ENCODE measurements around the gene RETSAT. TPM values are rescaled to one million over a fixed set of nuclear protein-coding genes. Genes with fewer than 3 reads are reported as not detected.
A peak's percentile ranks its signal among the peaks of the same experiment; 100 is the strongest.

Gene RETSAT
- total and polyA plus RNA-seq, 2 of the 13 experiments (the other 11 are each of a cell fraction or from before 2014, with no cell fraction given) = 46.7 to 61.0 TPM

GRCh38 chr2:85355073-85355410 lies 714 bp upstream of the RETSAT start:
- FAIRE-seq = no peak
- Histone ChIP-seq H3K9me3 (ENCODE audit: low read length) (no peaks in the 10 kb centered on the region), H3K9ac (ENCODE audit: insufficient read depth, low read depth, low read length) (peak overlapping the region; percentile 89), H3K36me3 (replicated peaks in 1 of 2; ENCODE audit: control insufficient read depth in 1 of 2, insufficient read depth in 2 of 2, low read length in 2 of 2) (peaks cover 12 to 21% of the 10 kb centered on the region in 2 experiments), H3K27me3 (ENCODE audit: control insufficient read depth in 1 of 2, insufficient read depth in 2 of 2, low read length in 2 of 2) (no peaks in the 10 kb centered on the region; a peak in 1 of 5 replicates), H3K27ac (ENCODE audit: extremely low read length, insufficient read depth, low read length) (peak overlapping the region; percentile 56), H3K4me2 (ENCODE audit: low read depth, low read length) (peak overlapping the region; percentile 80), H3K4me1 (ENCODE audit: insufficient read depth, low read length) (peaks cover 33% of the 10 kb centered on the region), H3K79me2 (ENCODE audit: insufficient read depth, low read length) (peaks cover 35% of the 10 kb centered on the region), H3K4me3 (replicated peaks in 1 of 3; ENCODE audit: insufficient read depth in 1 of 3, low read depth in 2 of 3, low read length in 3 of 3) (peak overlapping the region; percentile 89 to 93 (median 91)), H4K20me1 (ENCODE audit: insufficient read depth, low read length) (no peaks in the 10 kb centered on the region), H2AFZ (ENCODE audit: low read length) (peak overlapping the region; percentile 82)
- TSS peak; percentile 72 for BruUV-seq (replicated peaks)
- ChIA-PET POLR2A (interaction anchor here (0.7 to 8.5 kb wide), 28 partner anchors 9 to 435 kb away, joined by 3 to 142 read pairs (median 6); partner anchors contain the start of genes C2orf68, GGCX, KCMF1 and MAT2A), CTCF (ENCODE audit: low intra/inter-chr PET ratio, low total read pairs) (no interaction called here)
- 0% methylated on average over 10 of the region's 10 CpGs for WGBS (ENCODE audit: low lambda C conversion rate)
- in situ Hi-C loops (cut with HindIII; ENCODE audit: extremely low pct_ligation_motif_present, low pct_unique_long_range_greater_than_20kb) (no loop called here), intact Hi-C loops (cut with micrococcal nuclease; ENCODE audit: unreplicated experiment) (no loop called here)
- no peak for DNase-seq (ENCODE audit: low spot score)
- ATAC-seq = peak; percentile 14
- TF ChIP-seq ZBTB37 (CRISPR knock-in tag; IDR thresholded peaks at IDR 0.05) = peak; percentile 42; the same call in 1 of the 2 replicates
- TF ChIP-seq PCBP1 (IDR thresholded peaks at IDR 0.05; ENCODE audit: borderline replicate concordance, low read depth, low read length) = no peak
- 0 out of 2 replicates have a peak, but pooled peaks have one; percentile 60 for TF ChIP-seq KLF15 (CRISPR knock-in tag; IDR thresholded peaks at IDR 0.05; ENCODE audit: borderline replicate concordance)
- no peak for TF ChIP-seq HOXA3 (CRISPR knock-in tag; IDR thresholded peaks at IDR 0.05)
- TF ChIP-seq ZMAT5 (CRISPR knock-in tag; IDR thresholded peaks at IDR 0.05; ENCODE audit: borderline replicate concordance, low read depth) = no peak
- no peak for TF ChIP-seq ZSCAN20 (CRISPR knock-in tag; IDR thresholded peaks at IDR 0.05; ENCODE audit: borderline replicate concordance)
- TF ChIP-seq E2F2 (CRISPR knock-in tag; IDR thresholded peaks at IDR 0.05; ENCODE audit: borderline replicate concordance) = peak; percentile 18; the same call in 1 of the 2 replicates
- no peak for TF ChIP-seq NPAS2 (CRISPR knock-in tag; IDR thresholded peaks at IDR 0.05; ENCODE audit: borderline replicate concordance)
- no peak for TF ChIP-seq HMGA1 (CRISPR knock-in tag; conservative IDR thresholded peaks at IDR 0.05)
- TF ChIP-seq STAG1 (CRISPR knock-in tag; IDR thresholded peaks at IDR 0.05) = no peak
- TF ChIP-seq SALL1 (CRISPR knock-in tag; IDR thresholded peaks at IDR 0.05) = no peak
- TF ChIP-seq THYN1 (CRISPR knock-in tag; IDR thresholded peaks at IDR 0.05; ENCODE audit: borderline replicate concordance, low read depth) = 0 out of 2 replicates have a peak, but pooled peaks have one; percentile 53
- 0 out of 2 replicates have a peak, but pooled peaks have one; percentile 21 for TF ChIP-seq MZF1 (CRISPR knock-in tag; IDR thresholded peaks at IDR 0.05; ENCODE audit: borderline replicate concordance)
- no peak for TF ChIP-seq SRSF1 (optimal IDR thresholded peaks at IDR 0.05; ENCODE audit: low read depth, low read length)
- no peak for TF ChIP-seq ZNF773 (CRISPR knock-in tag; IDR thresholded peaks at IDR 0.05; ENCODE audit: borderline replicate concordance)
- TF ChIP-seq NFE2 (CRISPR knock-in tag; IDR thresholded peaks at IDR 0.05) = no peak
- TF ChIP-seq TBL1XR1 (IDR thresholded peaks at IDR 0.05; ENCODE audit: borderline replicate concordance, low read length, partially characterized antibody) = no peak

Data from HepG2 (cell line).